GM21360 (cell line): ENCODE results near the gene MPST.

Experiments used
- ATAC-seq: cut with Tn5 transposase; IDR thresholded peaks from one replicate; pipeline ENCODE4 v1.9.1; 2021; ENCODE audit warnings: mild to moderate bottlenecking, moderate library complexity; ENCODE audit not compliant: unreplicated experiment

MPST gene

DNA sequence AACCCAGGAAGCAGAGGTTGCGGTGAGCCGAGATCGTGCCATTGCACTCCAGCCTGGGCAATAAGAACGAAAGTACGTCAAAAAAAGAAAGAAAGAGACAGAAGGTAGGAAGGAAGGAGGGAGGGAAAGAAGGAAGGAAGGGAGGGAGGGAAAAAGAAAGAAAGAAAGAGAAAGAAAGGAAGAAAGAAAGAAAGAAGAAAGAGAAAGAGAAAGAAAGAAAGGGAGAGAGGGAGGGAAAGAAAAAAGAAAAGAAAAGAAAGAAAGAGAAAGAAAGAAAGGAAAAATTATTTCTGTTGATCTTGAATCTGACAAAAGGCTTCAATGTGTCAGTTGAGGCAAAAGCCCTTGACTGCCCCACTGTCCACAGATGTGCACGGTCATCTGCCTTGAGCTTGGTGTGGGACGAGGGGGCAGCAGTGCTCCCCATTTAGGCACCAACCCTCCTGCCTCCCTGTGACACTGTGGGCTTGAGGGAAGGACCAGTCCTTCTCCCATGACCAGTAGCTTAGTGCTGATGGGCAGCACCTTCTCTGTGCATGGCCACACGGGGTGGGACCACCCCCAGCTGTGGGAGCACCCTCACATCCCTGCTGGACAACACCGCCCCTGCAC is 56.4 kb downstream of the MPST start:
- ATAC-seq: no peak

DNA sequence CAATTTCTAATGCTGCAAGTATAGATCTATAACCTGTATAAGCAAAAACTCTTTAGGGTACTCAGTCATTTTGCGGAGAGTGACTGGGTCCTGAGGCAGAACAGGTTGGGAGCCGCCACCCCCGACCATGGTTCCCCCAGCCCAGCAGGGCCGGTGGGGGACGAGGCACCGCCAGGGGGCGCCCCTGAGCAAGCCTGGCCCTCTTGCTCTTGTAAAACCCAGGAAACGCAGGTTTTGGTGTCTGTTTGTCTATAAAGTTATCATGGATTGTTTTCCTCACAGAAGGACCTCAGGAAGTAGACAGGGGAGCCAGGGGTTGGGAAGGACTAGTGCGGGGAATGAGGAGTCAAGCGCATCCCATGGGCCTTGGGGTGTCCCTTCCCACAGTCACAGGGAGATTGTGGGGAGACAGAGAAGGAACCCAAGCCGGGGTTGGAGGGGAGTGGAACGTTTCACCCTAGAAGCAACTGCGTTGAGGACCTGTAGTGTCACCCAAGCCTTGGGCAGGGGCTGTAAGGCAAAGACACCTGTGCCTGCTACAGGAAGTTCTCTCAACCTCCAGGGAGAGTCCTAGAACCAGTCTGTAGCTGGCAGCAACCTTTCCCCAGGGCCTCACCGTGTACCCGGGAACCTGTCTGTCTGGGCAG is 58.4 kb downstream of the MPST start:
- no peak for ATAC-seq

DNA sequence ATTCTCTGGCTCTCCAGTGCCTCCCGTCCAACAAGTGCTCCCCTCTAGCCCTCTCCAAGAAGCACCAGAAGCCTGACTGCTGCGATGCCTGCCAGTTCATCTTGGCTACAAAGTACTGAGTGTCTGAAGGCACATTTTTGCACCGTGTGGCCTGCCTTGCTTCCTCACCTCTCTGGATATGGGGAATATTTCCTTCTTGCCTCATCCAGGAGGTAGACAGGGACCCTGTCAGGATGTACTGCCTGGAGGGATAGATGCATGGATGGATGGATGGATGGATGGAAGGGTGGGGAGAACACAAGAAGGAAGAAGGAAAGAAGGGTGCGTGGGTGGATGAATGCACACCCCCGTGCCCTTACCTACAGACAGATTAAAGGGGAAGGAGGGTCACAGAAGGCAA is 59.6 kb downstream of the MPST start:
- ATAC-seq: no peak
